Mononuclear cell (primary cell): ENCODE data around the gene FMNL2. TPM values are rescaled to one million over a fixed set of nuclear protein-coding genes. Genes with fewer than 3 reads are reported as not detected.

Experiments
- H3K27me3 ChIP-seq: 2 replicates; pipeline ENCODE4 v1.6.0; 2011; ENCODE audit warnings: low read length, control low read depth; ENCODE audit not compliant: insufficient read depth
- H3K4me1 ChIP-seq: 2 replicates; pipeline ENCODE4 v1.5.1; 2011; ENCODE audit warnings: mild to moderate bottlenecking, low read length, control low read depth; ENCODE audit not compliant: insufficient read depth
- H3K4me3 ChIP-seq: 2 replicates; pipeline ENCODE4 v1.5.1; 2011; ENCODE audit warnings: mild to moderate bottlenecking, low read length, moderate library complexity
- H3K9me3 ChIP-seq: 2 replicates; pipeline ENCODE4 v1.5.1; 2011; ENCODE audit warnings: low read depth, mild to moderate bottlenecking, control low read depth, low read length
- total RNA-seq: library from RNA; depleted of rRNA; stranded (reverse); fragments of >200 nt; gene quantifications from one replicate; pipeline ENCODE4 v1.2.3, GENCODE V29; 2012

The FMNL2 gene
- total RNA-seq, 1 donor: 1.2 TPM

DNA sequence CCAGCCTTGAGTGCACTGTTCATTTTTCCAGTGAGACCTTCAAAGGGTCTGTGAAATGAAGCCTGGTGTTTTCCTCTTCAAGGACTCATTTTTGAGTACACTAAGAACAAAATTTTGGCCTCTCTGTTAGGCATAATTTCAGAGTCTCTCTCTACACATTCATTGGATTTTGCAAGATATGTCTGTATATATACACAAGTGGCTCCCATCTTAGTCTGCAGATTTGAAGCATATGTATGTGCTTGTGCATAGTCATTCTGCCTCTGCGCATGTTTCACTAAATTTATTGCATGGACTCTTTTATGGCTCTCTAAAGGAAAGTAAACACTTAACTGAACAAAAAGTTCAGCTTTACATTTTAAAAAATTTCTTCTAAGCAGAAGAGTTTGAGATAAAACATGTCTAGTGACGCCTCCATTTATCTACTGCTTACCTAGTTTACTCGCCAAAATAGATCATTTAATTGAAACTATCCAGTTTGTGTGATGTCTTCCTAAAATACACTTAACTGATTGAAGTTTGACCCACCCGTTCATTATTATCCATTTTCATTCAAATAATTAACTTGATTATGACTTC, 145.9 kb downstream of the FMNL2 start:
- H3K27me3 ChIP-seq: no peaks in the 10 kb centered on the region
- H3K9me3 ChIP-seq: no peaks in the 10 kb centered on the region

DNA sequence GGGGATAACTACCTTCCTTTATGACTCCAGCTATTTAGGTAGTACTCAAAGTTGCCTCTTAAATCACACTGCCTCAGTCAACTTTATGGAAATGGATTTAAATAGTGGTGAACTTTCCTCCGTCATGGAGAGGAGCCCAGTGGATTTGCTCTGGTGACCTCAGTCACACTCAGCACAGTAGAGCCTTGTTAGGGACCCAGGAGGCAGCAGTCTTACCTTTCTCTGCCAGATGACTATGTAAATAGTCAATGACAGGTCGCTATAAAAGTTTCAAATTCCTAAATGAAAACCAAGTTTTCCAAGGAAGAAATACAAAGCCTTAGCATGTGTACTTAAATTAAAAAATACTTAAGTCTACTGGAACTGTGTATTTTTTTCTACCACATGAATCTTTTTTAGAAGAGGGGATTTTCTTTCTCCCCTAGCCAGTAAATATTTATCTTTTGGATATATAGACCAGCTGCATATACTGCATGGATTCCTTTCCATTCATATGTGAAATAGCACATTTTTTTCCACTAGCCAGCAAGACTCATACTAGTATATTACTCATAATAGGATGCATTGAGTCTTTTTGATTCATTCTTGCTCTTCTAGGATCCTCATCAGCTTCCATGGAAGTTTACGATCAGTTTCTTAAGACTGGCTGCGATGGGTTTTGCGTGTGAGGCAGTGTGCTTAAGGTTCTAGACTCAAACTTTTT, 147.1 kb downstream of the FMNL2 start:
- peaks cover 12% of the 10 kb centered on the region for H3K4me1 ChIP-seq

More for the DNA sequence above, 145.9 kb downstream of the FMNL2 start:
- peaks cover 5% of the 10 kb centered on the region for H3K4me1 ChIP-seq
- H3K4me3 ChIP-seq: no peak overlapping the region

DNA sequence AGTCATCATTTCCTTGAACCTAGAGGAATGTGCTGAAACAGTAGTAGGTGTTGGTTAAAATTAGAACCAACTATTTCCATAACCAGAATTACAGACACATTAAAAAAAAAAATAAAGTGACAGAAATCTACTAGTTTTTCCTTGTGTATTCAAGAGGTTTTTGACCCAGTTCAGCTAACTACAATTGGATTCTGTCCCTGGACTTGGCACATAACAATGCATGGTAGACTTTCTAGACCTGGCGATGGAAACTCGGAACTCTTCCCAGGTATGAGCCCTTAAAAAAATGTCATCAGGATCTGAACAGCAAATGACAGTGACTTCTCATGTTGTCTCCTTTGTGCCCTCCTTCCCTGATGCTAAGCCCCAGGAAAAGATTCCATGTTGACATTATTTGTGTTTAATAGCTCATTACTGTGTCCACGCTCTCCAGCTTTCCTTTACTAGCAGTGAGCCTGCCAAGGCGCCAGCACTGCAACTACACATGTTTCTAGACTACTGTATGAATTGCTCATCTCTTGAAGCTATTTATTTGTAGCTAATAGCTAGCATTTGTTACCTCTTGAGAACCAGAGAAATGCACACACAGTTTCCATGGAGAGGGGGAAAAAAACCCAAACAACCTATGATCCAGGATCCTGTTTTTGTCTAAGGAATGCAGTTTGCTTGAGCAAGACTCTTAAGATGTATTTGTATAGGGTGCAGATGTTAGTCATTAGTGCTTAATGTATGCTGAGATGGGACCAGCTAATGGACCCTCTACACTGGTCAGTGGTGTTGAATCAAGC, 148.5 kb downstream of the FMNL2 start:
- H3K4me3 ChIP-seq: no peak overlapping the region
- H3K9me3 ChIP-seq: no peaks in the 10 kb centered on the region
- H3K4me1 ChIP-seq: peaks cover 18% of the 10 kb centered on the region
- H3K27me3 ChIP-seq: no peaks in the 10 kb centered on the region

More for the DNA sequence above, 147.1 kb downstream of the FMNL2 start:
- Histone ChIP-seq H3K27me3 (no peaks in the 10 kb centered on the region), H3K4me3 (no peak overlapping the region), H3K9me3 (no peaks in the 10 kb centered on the region)

DNA sequence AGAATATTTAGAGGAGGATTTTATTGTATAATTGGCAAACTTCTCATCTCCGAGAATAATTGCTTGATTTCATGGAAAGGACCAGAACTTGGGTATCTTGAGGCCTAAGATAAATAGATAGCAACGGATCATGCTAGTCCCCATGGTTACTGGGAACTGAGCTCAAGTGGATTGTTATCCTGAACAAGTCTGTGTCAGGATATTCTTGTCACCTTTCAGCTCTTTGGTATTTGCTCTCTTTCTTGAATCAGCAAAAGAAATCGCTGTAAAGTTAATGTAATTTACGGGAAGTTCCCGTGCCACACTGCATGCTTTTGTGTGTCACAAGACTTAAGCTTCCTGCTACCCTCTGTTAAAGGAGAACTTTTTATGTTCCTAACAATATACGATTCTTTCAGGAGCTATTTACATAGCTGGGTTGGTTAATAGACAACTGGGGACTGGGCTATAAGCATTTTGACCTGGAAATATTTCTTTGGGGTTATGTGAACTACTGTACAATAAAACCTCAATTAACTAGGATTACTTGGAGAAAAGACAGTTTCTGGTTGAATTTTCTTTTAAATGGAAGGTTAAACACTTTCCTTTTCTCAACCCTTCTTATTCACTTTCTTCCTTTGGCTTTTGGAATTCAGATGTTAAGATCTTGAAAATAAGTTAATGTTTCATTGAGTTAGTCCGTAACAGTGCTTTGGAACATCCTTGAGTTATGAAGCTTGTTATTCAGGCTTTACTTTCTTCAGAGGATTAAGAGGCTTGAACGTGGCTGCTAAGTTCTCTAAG, 151.2 kb downstream of the FMNL2 start:
- Histone ChIP-seq H3K4me1 (peaks cover 18% of the 10 kb centered on the region), H3K9me3 (no peaks in the 10 kb centered on the region), H3K4me3 (no peak overlapping the region), H3K27me3 (no peaks in the 10 kb centered on the region)

DNA sequence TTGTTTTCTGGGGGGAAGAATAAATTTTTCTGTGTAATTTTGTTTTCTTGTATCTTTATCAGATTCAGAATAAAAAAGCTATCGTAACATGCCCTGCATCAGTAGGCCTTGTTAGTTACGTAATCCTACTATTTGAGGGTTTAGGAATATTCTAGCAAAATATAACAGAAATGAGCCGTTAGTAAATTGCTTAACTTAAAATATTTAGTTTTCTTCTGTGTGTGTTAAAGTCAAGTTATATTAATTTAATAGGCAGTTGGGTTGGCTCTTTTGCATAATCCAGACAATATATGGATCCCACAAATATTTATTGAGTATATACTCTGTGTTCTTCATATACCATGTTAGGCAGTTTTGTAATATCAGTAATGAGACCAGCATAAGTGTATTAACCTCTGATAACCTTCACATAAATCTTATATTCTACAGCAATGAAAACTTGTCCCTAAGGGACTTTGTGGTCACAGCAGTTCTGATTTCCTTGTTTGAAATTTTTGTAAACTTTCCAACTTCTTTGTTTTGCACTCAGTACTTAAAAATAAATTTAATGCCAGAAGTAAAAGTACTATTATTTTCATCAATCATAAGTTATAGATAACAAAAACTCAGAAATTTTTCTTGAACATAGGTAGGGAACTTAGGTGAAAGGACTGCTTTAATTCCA, 151.9 kb downstream of the FMNL2 start:
- no peak overlapping the region for H3K4me3 ChIP-seq
- H3K9me3 ChIP-seq: no peaks in the 10 kb centered on the region
- H3K27me3 ChIP-seq: no peaks in the 10 kb centered on the region
- H3K4me1 ChIP-seq: peaks cover 18% of the 10 kb centered on the region

DNA sequence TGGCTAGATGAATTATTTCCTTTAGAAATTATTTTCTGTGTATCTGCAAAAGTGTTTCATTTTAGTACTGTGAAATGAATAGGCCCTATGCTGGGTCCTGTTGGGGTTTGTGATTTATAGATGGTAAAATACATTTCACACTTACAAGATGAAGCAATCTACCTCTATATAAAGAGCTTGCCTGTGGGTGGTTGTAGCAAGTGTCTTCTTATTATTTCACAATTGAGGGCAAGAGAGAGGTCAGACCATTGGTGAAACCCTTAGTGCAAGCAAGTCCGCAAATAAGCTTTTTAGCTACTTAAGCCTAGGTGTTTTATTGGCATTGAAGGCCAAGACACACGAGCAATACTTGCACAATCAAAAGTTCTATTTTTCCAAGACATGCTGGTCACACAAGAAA, 153.1 kb downstream of the FMNL2 start:
- H3K9me3 ChIP-seq: no peaks in the 10 kb centered on the region
- no peak overlapping the region for H3K4me3 ChIP-seq
- H3K4me1 ChIP-seq: peaks cover 18% of the 10 kb centered on the region

DNA sequence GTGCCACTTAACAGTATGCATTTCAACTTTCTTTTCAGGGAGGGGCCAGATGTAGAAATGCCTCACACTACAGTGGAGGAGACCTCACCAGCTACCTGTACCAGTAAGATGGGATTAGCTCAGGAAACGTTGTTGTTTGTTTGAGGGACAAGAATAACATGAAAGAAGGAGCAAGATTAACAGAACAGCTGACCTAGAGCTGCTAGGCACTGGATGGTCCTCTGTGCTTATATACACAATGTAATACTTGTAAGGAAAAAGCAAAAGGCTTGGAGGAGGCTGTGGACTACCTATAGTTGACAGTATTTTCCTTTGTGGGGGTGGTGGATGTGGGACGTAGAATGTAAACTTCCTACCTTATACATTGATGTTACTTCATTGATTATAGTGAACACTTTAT, 154.4 kb downstream of the FMNL2 start:
- Histone ChIP-seq H3K4me3 (no peak overlapping the region), H3K4me1 (peaks cover 23% of the 10 kb centered on the region), H3K9me3 (no peaks in the 10 kb centered on the region), H3K27me3 (no peaks in the 10 kb centered on the region)

More for the DNA sequence above, 153.1 kb downstream of the FMNL2 start:
- no peaks in the 10 kb centered on the region for H3K27me3 ChIP-seq

DNA sequence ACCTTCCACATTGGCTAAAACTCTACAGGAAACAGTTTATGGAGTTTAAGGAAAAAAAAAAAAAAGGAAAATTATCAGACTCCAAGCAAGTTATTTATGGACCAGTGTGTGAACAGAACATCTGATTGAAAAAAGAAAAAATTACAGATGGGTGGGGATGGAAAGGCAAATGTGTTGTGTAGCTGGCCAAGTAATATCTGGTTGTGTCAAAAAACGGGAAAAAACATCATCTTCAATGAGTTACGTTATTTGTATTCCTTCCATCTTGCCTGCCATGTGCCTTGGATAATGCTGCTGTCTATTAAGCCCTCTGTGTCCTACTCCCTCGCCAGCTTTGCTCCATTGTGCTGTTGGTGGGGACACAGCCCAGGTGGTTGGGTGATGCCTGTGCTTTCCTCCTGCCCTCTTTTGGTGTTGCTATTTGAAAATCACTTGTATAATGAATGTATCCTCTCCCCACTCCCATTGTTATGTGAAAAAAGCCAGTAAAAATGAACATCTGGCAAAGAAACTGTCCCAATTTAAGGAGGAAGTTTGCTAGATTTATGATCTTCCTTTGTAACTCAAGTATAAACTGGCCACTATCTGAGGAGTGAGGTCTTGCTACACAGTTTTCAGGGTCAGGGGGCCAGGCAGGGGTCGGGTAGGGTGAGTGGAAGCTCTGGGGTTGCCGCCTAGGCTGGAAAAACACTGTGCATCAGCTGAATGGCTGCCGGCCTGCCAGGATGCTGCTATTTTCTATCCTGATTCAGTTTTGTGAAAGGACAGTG, 155.9 kb downstream of the FMNL2 start:
- peaks cover 18% of the 10 kb centered on the region for H3K4me1 ChIP-seq
- H3K4me3 ChIP-seq: no peak overlapping the region
- no peaks in the 10 kb centered on the region for H3K27me3 ChIP-seq
- no peaks in the 10 kb centered on the region for H3K9me3 ChIP-seq

DNA sequence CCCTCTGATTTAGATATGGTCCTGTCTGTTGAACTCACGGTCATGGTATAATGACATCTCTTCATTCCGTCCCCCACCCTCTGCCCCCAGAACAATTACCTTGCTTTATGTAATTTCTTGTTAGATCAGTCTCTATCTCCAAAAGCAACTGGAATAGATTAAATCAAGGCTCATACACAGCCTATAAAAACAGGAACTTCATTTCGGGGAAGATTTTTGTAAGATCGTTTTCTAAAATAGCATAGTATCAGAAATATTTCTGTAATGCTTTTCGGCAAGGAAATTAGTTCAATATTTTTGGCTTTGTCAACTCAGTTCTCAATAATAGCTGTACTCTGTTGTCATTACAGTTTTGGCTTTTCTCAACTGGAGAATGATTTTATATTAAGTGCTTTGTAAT, 157.2 kb downstream of the FMNL2 start:
- Histone ChIP-seq H3K9me3 (no peaks in the 10 kb centered on the region), H3K4me1 (peaks cover 11% of the 10 kb centered on the region), H3K4me3 (no peak overlapping the region), H3K27me3 (no peaks in the 10 kb centered on the region)

DNA sequence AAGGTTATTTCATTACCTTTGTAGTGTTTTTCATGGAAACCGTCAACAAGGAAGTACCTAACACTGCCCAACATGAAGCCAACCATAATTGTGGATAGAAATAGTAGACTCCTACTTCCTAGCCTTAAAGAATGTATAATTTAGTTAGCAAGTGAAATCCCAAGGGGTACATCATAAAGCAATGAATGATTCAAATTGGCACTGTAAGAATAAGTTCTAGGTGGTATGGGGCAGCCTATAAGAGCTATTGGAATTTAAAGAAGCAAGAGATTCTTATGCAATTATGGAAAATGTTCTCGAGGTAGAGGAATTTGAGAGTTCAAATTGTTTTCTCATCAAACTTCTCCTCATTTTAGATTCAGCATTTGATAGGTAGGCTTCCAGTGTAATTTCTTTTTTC, 157.9 kb downstream of the FMNL2 start:
- Histone ChIP-seq H3K4me1 (peaks cover 8% of the 10 kb centered on the region), H3K9me3 (no peaks in the 10 kb centered on the region), H3K4me3 (no peak overlapping the region), H3K27me3 (no peaks in the 10 kb centered on the region)

DNA sequence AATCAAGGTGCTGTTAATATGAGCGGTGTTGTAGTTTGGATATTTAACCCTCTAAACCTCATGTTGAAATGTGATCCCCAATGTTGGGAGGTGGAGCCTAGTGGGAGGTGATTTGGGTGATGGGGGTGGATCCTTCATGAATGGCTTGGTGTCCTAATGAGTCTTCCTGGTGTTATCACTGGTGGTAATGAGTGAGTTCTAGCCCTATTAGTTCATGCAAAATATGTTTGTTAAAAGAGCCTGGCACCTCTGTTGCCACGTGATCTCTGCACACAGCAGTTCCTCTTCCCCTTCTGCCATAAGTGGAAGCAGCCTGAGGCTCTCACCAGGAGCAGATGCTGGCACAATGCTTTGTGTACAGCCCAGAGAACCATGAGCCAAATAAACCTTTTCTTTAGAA, 158.4 kb downstream of the FMNL2 start:
- H3K27me3 ChIP-seq: no peaks in the 10 kb centered on the region
- H3K4me1 ChIP-seq: peaks cover 4% of the 10 kb centered on the region
- H3K4me3 ChIP-seq: no peak overlapping the region
- no peaks in the 10 kb centered on the region for H3K9me3 ChIP-seq

DNA sequence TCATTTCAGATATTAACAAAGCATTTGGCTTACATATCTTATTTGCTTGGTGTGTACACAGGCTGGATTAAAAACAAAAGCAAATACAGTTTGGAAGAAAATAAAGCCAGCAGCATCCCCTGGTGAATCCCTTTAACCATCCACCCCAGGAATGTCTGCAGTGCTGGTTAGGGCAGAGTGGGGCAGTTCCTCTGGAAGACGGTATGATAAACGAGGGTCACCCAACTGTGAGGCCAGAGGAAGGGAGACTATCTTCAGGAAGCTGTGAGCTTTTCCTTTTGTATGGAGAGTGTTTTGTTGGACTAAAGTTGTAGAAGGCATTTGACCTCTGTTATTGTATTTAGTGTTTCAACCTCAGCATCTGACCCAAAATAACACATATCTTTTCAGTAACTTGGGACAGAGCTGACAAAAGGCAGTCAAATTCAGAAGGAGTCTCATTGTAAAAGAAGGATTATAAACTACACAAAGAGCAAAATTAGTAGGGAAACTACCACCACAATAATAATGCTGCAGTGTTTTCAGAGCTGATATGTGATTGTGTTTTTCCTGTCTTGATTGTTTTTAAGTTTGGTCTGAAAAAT, 159.1 kb downstream of the FMNL2 start:
- Histone ChIP-seq H3K27me3 (no peaks in the 10 kb centered on the region), H3K4me3 (no peak overlapping the region), H3K9me3 (no peaks in the 10 kb centered on the region)

DNA sequence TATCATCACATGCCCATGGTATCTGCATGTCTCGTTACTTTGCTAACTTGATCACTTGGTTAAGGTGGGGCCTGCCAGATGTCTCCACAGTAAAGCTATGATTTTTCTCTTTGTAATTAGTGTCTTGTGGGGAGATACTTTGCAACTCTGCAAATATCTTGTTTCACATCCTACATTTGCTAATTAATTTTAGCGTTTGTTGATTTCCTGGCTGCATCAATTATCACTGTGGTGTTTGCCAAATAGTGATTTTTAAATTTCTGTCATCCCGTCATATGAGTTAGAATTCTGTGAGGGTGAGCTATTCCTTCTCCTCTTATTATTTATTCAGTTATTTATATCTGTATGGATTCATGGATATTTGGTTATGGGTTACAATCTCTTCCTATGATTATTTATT, 161.4 kb downstream of the FMNL2 start:
- Histone ChIP-seq H3K27me3 (no peaks in the 10 kb centered on the region), H3K4me1 (peaks cover 4% of the 10 kb centered on the region), H3K9me3 (no peaks in the 10 kb centered on the region), H3K4me3 (no peak overlapping the region)

More for the DNA sequence above, 159.1 kb downstream of the FMNL2 start:
- peaks cover 4% of the 10 kb centered on the region for H3K4me1 ChIP-seq
